Fibroblast of lung (primary cell): Measurements from ENCODE around the gene PILRA. TPM values are rescaled to one million over a fixed set of nuclear protein-coding genes. Genes with fewer than 3 reads are reported as not detected.
A peak's percentile ranks its signal among the peaks of the same experiment; 100 is the strongest.
"Not testable (repeated sequence)": the region's sequence is repeated elsewhere in the genome, so short reads cannot be mapped to it uniquely, and the experiment has no call there.

Experiments used
- DNase-seq, 2 donors: peaks; one replicate each; pipeline versions ENCODE4 v3.0.0 to v3.0.0-alpha.2; 2010; ENCODE audit warnings: low read depth in 2 of 2
- H2AFZ ChIP-seq: 2 replicates; pipeline ENCODE4 v1.5.1; 2012; ENCODE audit warnings: low read length, control low read depth, inconsistent platforms
- H3K27ac ChIP-seq: 2 replicates; pipeline ENCODE4 v1.5.1; 2011; ENCODE audit warnings: low read length, control low read depth; ENCODE audit not compliant: insufficient read depth
- H3K27me3 ChIP-seq: 2 replicates; pipeline ENCODE4 v1.5.1; 2011; ENCODE audit warnings: mild to moderate bottlenecking, low read length; ENCODE audit not compliant: control insufficient read depth, insufficient read depth
- H3K36me3 ChIP-seq: 2 replicates; pipeline ENCODE4 v1.5.1; 2011; ENCODE audit warnings: low read length; ENCODE audit not compliant: control insufficient read depth, insufficient read depth
- H3K4me1 ChIP-seq: 2 replicates; pipeline ENCODE4 v1.5.1; 2011; ENCODE audit warnings: low read length; ENCODE audit not compliant: control insufficient read depth, insufficient read depth; ENCODE audit errors: extremely low read depth
- H3K4me2 ChIP-seq: 2 replicates; pipeline ENCODE4 v1.5.1; 2011; ENCODE audit warnings: low read length, control low read depth; ENCODE audit not compliant: insufficient read depth; ENCODE audit errors: extremely low read depth
- H3K4me3 ChIP-seq, 4 experiments: fragments of 200-600 bp in 1 of 4; sonication (generic) in 1 of 4; replicated peaks in 1 of 4; 2 replicates each; pipeline ENCODE4 v1.5.1; 2011 to 2016; ENCODE audit warnings: low read length in 4 of 4, low read depth in 3 of 4, mild to moderate bottlenecking in 3 of 4, control low read depth in 2 of 4, inconsistent platforms in 1 of 4, mixed read lengths in 1 of 4; ENCODE audit not compliant: insufficient read depth in 1 of 4; ENCODE audit errors: control extremely low read depth in 1 of 4
- H3K79me2 ChIP-seq: 2 replicates; pipeline ENCODE4 v1.5.1; 2012; ENCODE audit warnings: mild to moderate bottlenecking, low read length, inconsistent platforms; ENCODE audit not compliant: control insufficient read depth, insufficient read depth
- H3K9ac ChIP-seq: 2 replicates; pipeline ENCODE4 v1.5.1; 2011; ENCODE audit warnings: mild to moderate bottlenecking, low read length, control low read depth; ENCODE audit not compliant: insufficient read depth
- H3K9me3 ChIP-seq: 2 replicates; pipeline ENCODE4 v1.5.1; 2012; ENCODE audit warnings: low read depth, low read length; ENCODE audit not compliant: control insufficient read depth, insufficient read depth
- H4K20me1 ChIP-seq: 2 replicates; pipeline ENCODE4 v1.5.1; 2011; ENCODE audit warnings: low read length; ENCODE audit not compliant: control insufficient read depth, insufficient read depth; ENCODE audit errors: extremely low read depth
- CTCF ChIP-seq, 2 donors: IDR thresholded peaks in 1 of 2; conservative IDR thresholded peaks in 1 of 2; 1 replicate in 1 of 2; 2 replicates in 1 of 2; pipeline ENCODE4 v1.5.1; 2011 to 2012; ENCODE audit warnings: low read length in 2 of 2, control low read depth in 1 of 2, inconsistent platforms in 1 of 2, low read depth in 1 of 2, mild to moderate bottlenecking in 1 of 2
- EZH2 ChIP-seq: IDR thresholded peaks from 2 replicates; pipeline ENCODE4 v1.5.1; 2012; ENCODE audit warnings: low read length, control low read depth, mild to moderate bottlenecking; ENCODE audit errors: missing control alignments
- polyA plus RNA-seq, 2 donors: library from polyadenylated mRNA; depleted of rRNA in 1 of 2; stranded (reverse) in 1 of 2; unstranded in 1 of 2; fragments of >200 nt; gene quantifications; 2 replicates each; pipeline ENCODE4 v1.2.1, GENCODE V29; 2011 to 2012; ENCODE audit warnings: missing spikeins in 1 of 2
- total RNA-seq: library from RNA; depleted of rRNA; stranded (reverse); fragments of >200 nt; gene quantifications from 2 replicates; pipeline ENCODE4 v1.2.1, GENCODE V29; 2014

PILRA gene
- total and polyA plus RNA-seq, 2 donors (not counting 1 experiment from before 2014, with no cell fraction given): 0.15 to 0.33 TPM

GRCh38 chr7:100437150-100438100 is 64.1 kb downstream of the PILRA start:
- Histone ChIP-seq H2AFZ (no peak overlapping the region), H3K27ac (no peak overlapping the region), H3K79me2 (peaks cover 31% of the 10 kb centered on the region), H3K9ac (no peak overlapping the region), H3K4me3 (no peak overlapping the region), H3K27me3 (no peaks in the 10 kb centered on the region), H3K36me3 (peaks cover 12% of the 10 kb centered on the region), H3K4me1 (peaks cover 8% of the 10 kb centered on the region), H4K20me1 (no peaks in the 10 kb centered on the region), H3K9me3 (no peaks in the 10 kb centered on the region), H3K4me2 (no peak overlapping the region)
- no peak for DNase-seq
- no peak for TF ChIP-seq EZH2
- TF ChIP-seq CTCF (conservative IDR thresholded peaks at IDR 0.05 in 1 of 2, IDR thresholded peaks at IDR 0.05 in 1 of 2; ENCODE audit: low read depth in 1 of 2, low read length in 2 of 2): no peak

GRCh38 chr7:100438172-100438571 is 64.9 kb downstream of the PILRA start:
- H3K27me3 ChIP-seq: no peaks in the 10 kb centered on the region
- H3K4me2 ChIP-seq: no peak overlapping the region
- peaks cover 25% of the 10 kb centered on the region for H3K79me2 ChIP-seq
- H3K36me3 ChIP-seq: peaks cover 9% of the 10 kb centered on the region
- TF ChIP-seq EZH2 (no peak), CTCF (conservative IDR thresholded peaks at IDR 0.05 in 1 of 2, IDR thresholded peaks at IDR 0.05 in 1 of 2; ENCODE audit: low read depth in 1 of 2, low read length in 2 of 2) (no peak)
- H3K9ac ChIP-seq: no peak overlapping the region
- no peaks in the 10 kb centered on the region for H4K20me1 ChIP-seq
- no peak for DNase-seq
- H3K4me1 ChIP-seq: peaks cover 8% of the 10 kb centered on the region
- H3K4me3 ChIP-seq: no peak overlapping the region
- no peak overlapping the region for H2AFZ ChIP-seq
- H3K9me3 ChIP-seq: no peaks in the 10 kb centered on the region
- no peak overlapping the region for H3K27ac ChIP-seq

- H3K36me3 ChIP-seq, H3K4me3 ChIP-seq, H2AFZ ChIP-seq, H3K9ac ChIP-seq, H4K20me1 ChIP-seq, DNase-seq, H3K4me1 ChIP-seq, H3K4me2 ChIP-seq, H3K9me3 ChIP-seq, H3K27me3 ChIP-seq: not testable (repeated sequence)
- Histone ChIP-seq H3K79me2 (peaks cover 21% of the 10 kb centered on the region), H3K27ac (peak overlapping the region; percentile 70)
Measured at GRCh38 chr7:100438731-100439130, 65.4 kb downstream of the PILRA start.

GRCh38 chr7:100439244-100439643 is 66.0 kb downstream of the PILRA start:
- H3K36me3 ChIP-seq, H3K4me2 ChIP-seq, DNase-seq, H4K20me1 ChIP-seq, H3K4me3 ChIP-seq, H2AFZ ChIP-seq, H3K9me3 ChIP-seq, H3K27me3 ChIP-seq, H3K9ac ChIP-seq: not testable (repeated sequence)
- peaks cover 15% of the 10 kb centered on the region for H3K79me2 ChIP-seq
- H3K27ac ChIP-seq: peak overlapping the region; percentile 70
- H3K4me1 ChIP-seq: peaks cover 11% of the 10 kb centered on the region
